K562 (cell line): ENCODE data around the gene NFYC. TPM values are rescaled to one million over a fixed set of nuclear protein-coding genes. Genes with fewer than 3 reads are reported as not detected.

Source experiments
- CUX1 ChIP-seq: fragments of 200-800 bp; sonication (Bioruptor generic); IDR thresholded peaks from 2 replicates; pipeline ENCODE4 v1.6.1; 2016; ENCODE audit warnings: missing genetic modification characterization, missing compliant biosample characterization
- HCFC1 ChIP-seq: IDR thresholded peaks from 2 replicates; pipeline ENCODE4 v1.6.1; 2012; ENCODE audit warnings: low read depth, low read length, improper control_type of control experiment
- JUN ChIP-seq, 2 experiments: sonication (generic) in 1 of 2; formaldehyde crosslinking in 1 of 2; IDR thresholded peaks; 2 replicates each; pipeline versions ENCODE4 v1.6.1 to v1.8.0; 2012 to 2022; ENCODE audit warnings: borderline replicate concordance in 2 of 2, mild to moderate bottlenecking in 2 of 2, improper control_type of control experiment in 1 of 2, low read depth in 1 of 2, low read length in 1 of 2, missing genetic modification reagents in 1 of 2
- MEF2D ChIP-seq: conservative IDR thresholded peaks from 2 replicates; pipeline ENCODE4 v1.6.1; 2016; ENCODE audit warnings: low read depth, missing genetic modification characterization, missing compliant biosample characterization
- POLR2AphosphoS5 ChIP-seq: IDR thresholded peaks from 2 replicates; pipeline ENCODE4 v1.6.1; 2011; ENCODE audit warnings: mild to moderate bottlenecking, low read depth, low read length, moderate library complexity; ENCODE audit not compliant: control insufficient read depth, insufficient read depth
- TFAP4 ChIP-seq: sonication (generic); formaldehyde crosslinking; IDR thresholded peaks from 2 replicates; pipeline ENCODE4 v1.8.0; 2022; ENCODE audit warnings: missing genetic modification reagents, mild to moderate bottlenecking, moderate library complexity, borderline replicate concordance
- ZBTB43 ChIP-seq: sonication (generic); formaldehyde crosslinking; IDR thresholded peaks from 2 replicates; pipeline ENCODE4 v1.8.0; 2023; ENCODE audit warnings: mild to moderate bottlenecking, missing genetic modification reagents
- ZNF239 ChIP-seq: fragments of 250-450 bp; sonication (Bioruptor Pico); IDR thresholded peaks from 2 replicates; pipeline ENCODE4 v1.4.0; 2020; ENCODE audit warnings: mild to moderate bottlenecking
- ZNF696 ChIP-seq: fragments of 250-450 bp; sonication (Bioruptor Pico); conservative IDR thresholded peaks from 2 replicates; pipeline ENCODE4 v1.4.0; 2020; ENCODE audit warnings: mild to moderate bottlenecking, moderate library complexity
- ZNF707 ChIP-seq: fragments of 250-450 bp; sonication (Bioruptor Pico); conservative IDR thresholded peaks from 2 replicates; pipeline ENCODE4 v1.8.0; 2022; ENCODE audit warnings: inconsistent platforms, mild to moderate bottlenecking, moderate library complexity
- polyA plus RNA-seq, 8 experiments: library from polyadenylated mRNA; depleted of rRNA in 4 of 8; stranded (reverse) in 5 of 8; unstranded in 3 of 8; fragments of >200 nt; fragmentation: Nextera tagmentation in 2 of 8; fragmentation: Illumina TruSeq in 1 of 8; extraction: Ambion mirVana in 2 of 8; extraction: Trizol in 1 of 8; gene quantifications; 2 replicates each; pipeline versions ENCODE4 v1.2.1 to v1.2.3, GENCODE V29; 2011 to 2014; ENCODE audit warnings: inconsistent platforms in 1 of 8, missing spikeins in 1 of 8
- total RNA-seq, 7 experiments: library from RNA; depleted of rRNA in 6 of 7; stranded (reverse); fragments of >200 nt in 6 of 7; fragmentation: Illumina TruSeq in 2 of 7; extraction: Trizol in 2 of 7; gene quantifications; 2 replicates each; pipeline versions ENCODE4 v1.2.1 to v1.2.3, GENCODE V29; 2011 to 2021; ENCODE audit warnings: low replicate concordance in 1 of 7

The NFYC gene
- total and polyA plus RNA-seq, 9 of the 15 experiments (the other 6 are each of a cell fraction or from before 2014, with no cell fraction given) = 4.8 to 59.8 (median 41.1) TPM

GRCh38 chr1:40658751-40659648 lies 32.5 kb upstream of the NFYC start (continued):
- TF ChIP-seq CUX1 (no peak), HCFC1 (no peak), ZBTB43 (CRISPR knock-in tag) (no peak), JUN (IDR thresholded peaks at IDR 0.05; ENCODE audit: borderline replicate concordance, low read depth, low read length) (no peak), JUN (CRISPR knock-in tag; IDR thresholded peaks at IDR 0.05; ENCODE audit: borderline replicate concordance) (no peak), MEF2D (tag) (0 out of 2 replicates have a peak, but pooled peaks have one; percentile 21), ZNF707 (CRISPR knock-in tag) (no peak), TFAP4 (CRISPR knock-in tag) (no peak), ZNF696 (CRISPR knock-in tag) (no peak), ZNF239 (CRISPR knock-in tag) (no peak), POLR2AphosphoS5 (no peak)
